ENCODE data around the gene KCP.

Gene KCP

GRCh38 chr7:128938544-128939074, 28.1 kb upstream of the KCP start:
- no peak for DNase-seq

GRCh38 chr7:128937647-128938543, 27.4 kb upstream of the KCP start, which contains the start of gene IRF5:
Gene IRF5, plus strand, starts transcription at chr7:128937927. Its CDS starts 4,155 bp downstream, at chr7:128942082.
- no peak for DNase-seq

- DNase-seq, result no peak
Observed at GRCh38 chr7:128937271-128937646, 26.8 kb upstream of the KCP start.

DNA sequence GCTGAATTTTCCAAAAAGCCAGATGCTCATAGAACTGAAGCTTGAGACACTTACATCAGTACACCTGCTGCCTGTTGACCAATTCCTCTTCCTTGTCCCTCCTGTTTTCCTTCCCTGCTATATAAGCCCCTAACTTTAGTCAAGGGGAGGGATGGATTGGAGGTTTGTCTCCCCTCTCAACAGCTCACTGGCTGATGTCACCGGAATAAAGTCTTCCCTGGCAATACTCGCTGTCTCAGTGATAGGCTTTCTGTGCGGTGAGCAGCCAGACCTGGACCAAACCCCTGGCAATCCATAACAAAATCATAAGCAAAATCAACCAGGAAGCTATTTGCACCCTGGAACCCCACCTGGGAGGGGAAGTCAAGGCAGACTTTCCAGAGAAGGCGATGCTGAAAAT, 26.3 kb upstream of the KCP start:
- DNase-seq, result no peak

GRCh38 chr7:128935342-128935730, 24.8 kb upstream of the KCP start:
- no peak for DNase-seq

- DNase-seq, result no peak
Observed at GRCh38 chr7:128934361-128935341, 24.1 kb upstream of the KCP start.

GRCh38 chr7:128933180-128933891, 22.8 kb upstream of the KCP start:
- no peak for DNase-seq

DNA sequence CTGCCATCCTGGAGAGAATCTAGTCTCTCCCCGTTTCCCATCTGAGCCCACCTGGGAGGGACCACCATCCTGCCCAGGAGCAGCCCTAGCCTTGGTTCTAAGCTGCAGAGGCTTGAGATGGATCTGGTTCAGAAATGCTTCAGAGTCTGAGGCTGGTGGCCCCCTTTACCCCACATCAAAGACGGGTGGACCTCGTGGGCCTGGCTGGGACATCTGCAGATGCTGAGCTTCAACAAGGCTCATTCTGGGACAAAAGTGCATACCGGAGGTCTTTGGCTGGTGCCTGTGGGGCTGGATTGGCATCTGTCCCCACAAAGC, 22.3 kb upstream of the KCP start:
- DNase-seq, result no peak

DNA sequence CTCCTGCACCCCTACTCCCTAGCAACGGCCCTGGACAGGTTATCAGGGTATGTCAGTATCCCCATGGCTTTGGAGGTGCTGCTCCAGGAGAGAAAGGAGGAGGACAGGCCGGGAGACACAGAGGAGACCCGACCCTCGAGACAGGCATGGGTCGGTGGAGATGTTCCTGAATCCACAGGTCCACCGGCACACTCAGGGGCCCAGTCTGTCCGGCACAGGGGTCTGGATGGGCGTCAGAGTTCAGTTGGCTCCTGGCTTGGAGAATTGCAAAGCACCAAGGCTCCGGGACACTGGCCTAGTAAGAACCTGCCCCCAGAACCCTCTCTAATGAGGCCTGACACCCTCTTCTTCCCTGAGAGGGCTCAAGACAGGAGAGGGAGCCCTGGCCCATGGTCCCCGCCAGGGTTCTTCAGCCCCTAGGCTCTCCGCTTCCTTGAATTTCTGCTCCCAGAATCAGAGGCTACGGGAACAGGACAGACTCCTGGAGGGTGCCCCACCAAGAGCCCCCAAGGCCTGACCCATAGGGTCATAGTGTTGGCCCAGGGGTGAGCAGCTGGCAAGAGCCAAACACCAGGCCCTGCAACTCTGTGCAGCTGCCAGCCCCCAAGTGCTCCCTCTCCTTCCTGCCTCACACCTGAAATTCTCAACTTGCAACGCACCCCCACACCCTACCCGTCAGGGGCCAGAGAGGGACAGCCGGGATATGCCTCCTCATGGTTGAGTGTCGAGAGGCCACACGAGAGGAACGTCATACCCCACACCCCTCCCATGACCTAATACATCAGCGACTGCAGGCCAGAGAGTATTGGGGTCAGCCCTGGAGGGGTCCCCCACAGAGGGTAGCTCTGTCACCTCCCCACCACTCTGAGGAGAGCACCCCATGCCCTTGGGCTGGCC, 21.7 kb upstream of the KCP start:
- no peak for DNase-seq

DNA sequence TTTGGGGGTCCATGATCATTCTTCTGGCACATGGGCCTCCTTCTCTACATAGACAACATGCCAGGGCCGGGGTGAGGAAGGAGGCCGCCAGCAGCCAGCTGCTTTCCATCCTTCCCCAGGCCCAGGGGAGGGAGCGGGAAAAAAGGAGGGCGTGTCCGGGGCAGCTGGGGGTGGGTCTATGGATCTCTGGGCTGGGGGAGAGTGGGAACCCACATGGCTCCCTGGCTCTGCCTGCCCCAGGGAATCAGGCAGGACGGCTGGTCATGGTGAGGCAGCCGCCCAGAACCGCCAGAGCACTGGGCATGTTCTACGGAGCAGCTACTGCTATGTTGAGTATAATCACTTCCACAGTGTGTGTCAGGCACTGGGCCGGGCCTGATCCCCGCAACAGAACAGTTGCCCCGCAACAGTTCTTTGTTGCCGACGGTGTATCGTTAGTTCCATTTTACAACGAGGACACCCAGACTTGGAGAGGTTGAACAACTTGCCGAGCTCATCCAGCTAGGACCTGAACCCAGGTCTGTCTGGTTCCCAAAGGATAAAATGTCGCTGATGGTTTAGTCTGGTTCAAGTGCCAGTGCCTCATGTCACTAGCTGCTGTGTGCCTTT, 20.8 kb upstream of the KCP start:
- no peak for DNase-seq

- no peak for DNase-seq
Observed at GRCh38 chr7:128928882-128929788, 18.6 kb upstream of the KCP start.

DNA sequence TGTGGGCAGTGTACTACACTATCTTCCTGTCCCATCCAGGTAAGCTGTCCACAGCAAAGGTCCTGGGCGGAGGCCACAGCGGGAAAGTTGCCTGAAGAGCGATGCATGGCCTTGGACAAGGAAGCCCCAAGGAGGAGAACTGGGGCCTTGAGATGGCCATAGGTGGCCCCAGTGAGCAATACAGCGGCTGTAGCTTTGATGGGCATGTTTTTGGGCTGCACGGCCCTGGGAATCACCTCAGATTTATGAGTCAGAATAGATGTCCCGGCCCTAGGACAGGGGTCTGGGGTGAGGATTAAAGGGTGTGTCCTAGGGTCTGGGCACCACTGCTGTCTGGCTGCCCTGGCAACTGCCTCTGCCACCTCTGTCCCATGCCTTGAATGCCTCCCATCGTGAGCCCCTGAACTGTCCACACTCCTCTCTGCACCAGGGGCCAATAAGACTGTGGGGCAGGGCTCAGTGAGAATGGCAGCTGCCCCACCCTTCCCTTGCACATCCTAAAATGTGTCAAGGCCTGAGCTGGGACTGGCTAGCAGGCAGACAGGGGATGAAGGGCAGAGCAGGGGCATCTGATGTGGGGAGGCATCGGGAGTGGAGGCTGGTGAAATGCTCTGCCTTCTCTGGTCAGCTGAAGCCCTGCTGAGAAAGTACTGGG, 17.8 kb upstream of the KCP start:
- no peak for DNase-seq

DNA sequence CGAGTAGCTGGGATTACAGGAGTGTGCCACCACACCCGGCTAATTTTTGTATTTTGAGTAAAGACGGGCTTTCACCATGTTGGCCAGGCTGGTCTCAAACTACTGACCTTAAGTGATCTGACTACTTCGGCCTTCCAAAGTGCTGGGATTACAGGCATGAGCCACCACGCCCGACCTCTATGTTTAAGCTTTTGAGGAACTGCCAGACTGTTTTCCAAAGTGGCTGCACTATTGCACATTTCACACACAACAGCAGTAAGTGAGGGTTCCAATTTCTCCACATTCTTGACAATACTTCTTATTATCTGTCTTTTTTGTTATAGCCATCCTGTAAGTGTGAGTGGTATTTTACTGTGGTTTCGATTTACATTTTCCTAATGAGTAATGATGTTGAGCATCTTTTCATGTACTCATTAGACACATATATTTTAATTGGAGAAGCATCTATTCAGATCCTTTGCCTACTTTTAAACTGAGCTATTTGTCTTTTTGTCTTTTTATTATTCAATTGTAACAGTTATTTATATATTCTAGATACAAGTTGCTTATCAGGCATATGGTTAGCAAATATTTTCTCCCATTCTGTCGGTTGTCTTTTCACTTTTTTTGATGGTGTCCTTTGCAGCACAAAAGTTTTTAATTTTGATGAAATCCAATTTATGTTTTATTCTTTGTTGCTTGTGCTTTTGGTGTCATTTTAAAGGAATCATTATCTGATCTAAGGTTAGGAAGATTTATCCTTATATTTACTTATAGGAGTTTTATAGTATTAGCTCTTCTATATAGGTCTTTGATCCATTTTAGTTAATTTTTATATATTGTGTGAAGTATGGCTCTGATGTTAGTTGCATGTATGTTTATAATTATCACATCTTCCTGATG, 14.4 kb upstream of the KCP start:
- DNase-seq, result no peak

DNA sequence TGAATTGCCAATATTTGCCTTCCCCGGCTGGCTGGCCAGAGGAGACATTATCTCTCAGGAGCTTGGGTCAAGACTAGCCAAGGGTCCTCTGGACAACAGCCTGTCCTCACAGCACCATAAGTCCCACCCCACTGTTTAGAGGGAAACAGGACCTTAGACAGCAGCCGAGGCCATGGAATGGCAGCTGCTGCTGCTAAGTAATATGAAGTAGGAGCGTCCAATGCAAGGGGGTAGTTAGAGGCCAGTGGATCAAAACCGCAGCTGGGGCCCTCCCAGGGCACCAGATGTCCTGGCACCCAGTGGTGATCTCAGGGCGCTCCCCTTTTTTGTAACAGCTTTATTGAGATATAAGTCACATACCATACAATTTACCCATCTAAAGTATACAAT, 12.9 kb upstream of the KCP start:
- DNase-seq, result no peak

- DNase-seq, result no peak
Observed at GRCh38 chr7:128922496-128923410, 12.2 kb upstream of the KCP start.

DNA sequence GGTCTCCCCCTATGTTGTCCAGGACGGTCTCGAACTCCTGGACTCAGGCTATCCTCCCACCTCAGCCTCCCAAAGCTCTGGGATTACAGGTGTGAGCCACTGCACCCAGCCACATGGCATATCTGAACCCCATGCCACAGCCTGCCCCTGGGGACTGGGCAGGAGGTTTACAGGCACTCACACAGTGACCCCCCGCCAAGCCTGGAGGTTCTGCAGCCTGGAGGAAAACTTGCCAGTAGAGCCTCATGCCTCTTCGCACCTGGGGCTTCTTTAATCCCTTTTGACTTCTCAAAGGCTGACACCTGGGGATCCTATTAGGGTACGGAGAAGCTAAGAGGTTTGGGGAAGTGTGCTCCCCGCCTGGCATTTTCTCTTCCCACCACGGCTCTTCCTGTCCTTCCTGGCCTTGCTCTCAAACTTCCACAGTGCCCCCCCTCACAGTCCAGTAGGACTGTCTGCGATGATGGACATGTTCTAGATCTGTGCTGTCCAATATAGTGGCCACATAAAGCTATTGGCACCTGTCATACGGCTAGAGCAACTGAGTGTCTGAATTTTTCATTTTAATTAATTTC, 11.4 kb upstream of the KCP start:
- no peak for DNase-seq

DNA sequence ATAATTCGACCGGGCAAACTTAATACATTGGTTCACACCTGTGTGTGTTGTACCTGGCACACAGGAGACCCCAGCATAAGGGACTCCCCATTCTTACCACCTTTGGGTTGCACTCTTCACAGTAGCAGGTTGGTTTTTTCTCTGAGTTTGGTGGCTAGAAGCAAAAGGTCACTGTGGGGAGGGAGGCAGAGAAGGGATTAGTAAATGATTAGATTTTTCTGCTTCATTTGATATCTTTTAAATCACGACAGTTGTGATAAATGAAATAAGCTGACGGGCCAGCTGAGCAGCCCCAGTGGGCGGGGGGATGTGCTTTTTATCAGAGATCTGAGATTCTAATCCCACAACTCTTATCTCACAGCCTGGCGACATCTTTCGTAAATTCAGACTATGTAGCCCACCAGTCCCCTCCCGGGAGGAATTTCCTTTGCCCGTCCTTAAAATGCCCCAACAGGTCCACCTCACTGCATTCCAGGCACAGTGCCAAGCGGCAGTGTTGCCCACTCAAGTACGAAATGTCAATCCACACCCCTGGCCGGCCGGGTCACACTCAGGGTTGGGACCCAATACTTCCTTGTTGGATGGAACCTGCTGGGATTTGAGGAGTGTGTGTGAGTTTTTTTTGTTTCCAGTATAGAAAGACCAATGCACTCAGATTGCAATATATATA, 10.5 kb upstream of the KCP start:
- no peak for DNase-seq
